Measurements from ENCODE around the gene MMP7. TPM values are rescaled to one million over a fixed set of nuclear protein-coding genes. Genes with fewer than 3 reads are reported as not detected.

MMP7 gene
- total RNA-seq, 2 donors from 2014 or later, result 115 to 171 TPM

DNA sequence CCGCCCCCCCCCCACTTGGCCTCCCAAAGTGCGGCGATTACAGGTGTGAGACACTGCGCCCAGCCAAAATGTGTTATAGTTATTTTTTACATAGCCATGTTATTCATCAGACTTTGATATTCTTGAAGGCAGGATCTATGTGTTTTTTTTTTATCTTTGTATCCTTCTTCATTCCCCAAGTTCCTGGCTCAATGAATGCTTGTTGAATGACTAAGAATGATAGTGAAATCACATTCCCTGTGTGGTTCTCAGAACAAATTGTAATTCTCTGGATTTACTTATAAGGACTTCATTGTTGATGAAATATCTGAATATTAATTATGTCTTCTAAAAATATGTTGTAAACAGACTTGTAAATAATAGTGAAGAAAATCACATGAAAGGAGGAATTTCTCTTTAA lies 33.5 kb downstream of the MMP7 start:
- TF ChIP-seq POLR2AphosphoS5 (IDR thresholded peaks at IDR 0.05) (no peak), POLR2A (IDR thresholded peaks at IDR 0.05) (no peak)
- TF ChIP-seq, protein P1, sequence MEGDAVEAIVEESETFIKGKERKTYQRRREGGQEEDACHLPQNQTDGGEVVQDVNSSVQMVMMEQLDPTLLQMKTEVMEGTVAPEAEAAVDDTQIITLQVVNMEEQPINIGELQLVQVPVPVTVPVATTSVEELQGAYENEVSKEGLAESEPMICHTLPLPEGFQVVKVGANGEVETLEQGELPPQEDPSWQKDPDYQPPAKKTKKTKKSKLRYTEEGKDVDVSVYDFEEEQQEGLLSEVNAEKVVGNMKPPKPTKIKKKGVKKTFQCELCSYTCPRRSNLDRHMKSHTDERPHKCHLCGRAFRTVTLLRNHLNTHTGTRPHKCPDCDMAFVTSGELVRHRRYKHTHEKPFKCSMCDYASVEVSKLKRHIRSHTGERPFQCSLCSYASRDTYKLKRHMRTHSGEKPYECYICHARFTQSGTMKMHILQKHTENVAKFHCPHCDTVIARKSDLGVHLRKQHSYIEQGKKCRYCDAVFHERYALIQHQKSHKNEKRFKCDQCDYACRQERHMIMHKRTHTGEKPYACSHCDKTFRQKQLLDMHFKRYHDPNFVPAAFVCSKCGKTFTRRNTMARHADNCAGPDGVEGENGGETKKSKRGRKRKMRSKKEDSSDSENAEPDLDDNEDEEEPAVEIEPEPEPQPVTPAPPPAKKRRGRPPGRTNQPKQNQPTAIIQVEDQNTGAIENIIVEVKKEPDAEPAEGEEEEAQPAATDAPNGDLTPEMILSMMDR (IDR thresholded peaks at IDR 0.05), result no peak

GRCh38 chr11:102495161-102496042 lies 35.1 kb downstream of the MMP7 start:
- Histone ChIP-seq H3K36me3 (no peaks in the 10 kb centered on the region), H3K4me1 (replicated peaks) (no peaks in the 10 kb centered on the region), H3K9me3 (no peaks in the 10 kb centered on the region), H3K4me3 (no peak overlapping the region), H3K27ac (no peak overlapping the region), H3K27me3 (replicated peaks; ENCODE audit: insufficient read depth) (no peaks in the 10 kb centered on the region)
- no peak for TF ChIP-seq POLR2A (IDR thresholded peaks at IDR 0.05)
- peak; percentile 14 for TF ChIP-seq POLR2AphosphoS5 (IDR thresholded peaks at IDR 0.05)
- TF ChIP-seq, protein P1 (IDR thresholded peaks at IDR 0.05), result peak in 3 of 4 experiments; percentile 80 to 86 (median 83)
- intact Hi-C loops (cut with DNase I), result loop anchor here (5.0 to 10.0 kb wide), 2 partner anchors 119 to 203 kb away; no protein-coding TSS in a partner anchor
- DNase-seq (ENCODE audit: low spot score), result peak; percentile 74
- WGBS, result 36% methylated on average over 12 of the region's 12 CpGs

More for the DNA sequence above, 33.5 kb downstream of the MMP7 start:
- no peaks in the 10 kb centered on the region for H3K4me1 ChIP-seq (replicated peaks)
- no peaks in the 10 kb centered on the region for H3K27me3 ChIP-seq (replicated peaks; ENCODE audit: insufficient read depth)
- no peaks in the 10 kb centered on the region for H3K36me3 ChIP-seq
- H3K27ac ChIP-seq, result no peak overlapping the region
- H3K4me3 ChIP-seq, result no peak overlapping the region
- intact Hi-C loops (cut with DNase I), result loop anchor here (5.0 to 10.0 kb wide), 2 partner anchors 118 to 205 kb away; no protein-coding TSS in a partner anchor
- WGBS, result 86% methylated on average over 4 of the region's 4 CpGs
- DNase-seq (ENCODE audit: low spot score), result no peak
- no peaks in the 10 kb centered on the region for H3K9me3 ChIP-seq

GRCh38 chr11:102494216-102494615 lies 36.3 kb downstream of the MMP7 start:
- no peak overlapping the region for H3K27ac ChIP-seq
- no peaks in the 10 kb centered on the region for H3K36me3 ChIP-seq
- peak; percentile 40 for DNase-seq (ENCODE audit: low spot score)
- intact Hi-C loops (cut with DNase I), result loop anchor here (5.0 to 10.0 kb wide), 2 partner anchors 121 to 152 kb away; no protein-coding TSS in a partner anchor
- 45% methylated on average over 6 of the region's 6 CpGs for WGBS
- no peaks in the 10 kb centered on the region for H3K4me1 ChIP-seq (replicated peaks)
- H3K4me3 ChIP-seq, result no peak overlapping the region
- TF ChIP-seq POLR2AphosphoS5 (IDR thresholded peaks at IDR 0.05) (peak; percentile 63), POLR2A (IDR thresholded peaks at IDR 0.05) (no peak)
- TF ChIP-seq, protein P1 (IDR thresholded peaks at IDR 0.05), result no peak
- no peaks in the 10 kb centered on the region for H3K27me3 ChIP-seq (replicated peaks; ENCODE audit: insufficient read depth)
- no peaks in the 10 kb centered on the region for H3K9me3 ChIP-seq

GRCh38 chr11:102493524-102493923 lies 37.0 kb downstream of the MMP7 start:
- TF ChIP-seq POLR2AphosphoS5 (IDR thresholded peaks at IDR 0.05), result no peak
- TF ChIP-seq, protein P1 (IDR thresholded peaks at IDR 0.05), result no peak
- no peak for TF ChIP-seq POLR2A (IDR thresholded peaks at IDR 0.05)

More at GRCh38 chr11:102493524-102493923, 37.0 kb downstream of the MMP7 start:
- Histone ChIP-seq H3K36me3 (no peaks in the 10 kb centered on the region), H3K4me1 (replicated peaks) (no peaks in the 10 kb centered on the region), H3K4me3 (no peak overlapping the region), H3K27ac (no peak overlapping the region), H3K9me3 (no peaks in the 10 kb centered on the region), H3K27me3 (replicated peaks; ENCODE audit: insufficient read depth) (no peaks in the 10 kb centered on the region)
- DNase-seq (ENCODE audit: low spot score), result no peak
- 80% methylated on average over 5 of the region's 5 CpGs for WGBS
- intact Hi-C loops (cut with DNase I), result loop anchor here (5.0 to 10.0 kb wide), 2 partner anchors 121 to 151 kb away; no protein-coding TSS in a partner anchor
